Keratinocyte (primary cell): ENCODE results near the gene SLC9A3. TPM values are rescaled to one million over a fixed set of nuclear protein-coding genes. Genes with fewer than 3 reads are reported as not detected.

Source experiments
- DNase-seq: peaks from one replicate; pipeline ENCODE4 v3.0.0-alpha.2; 2011; ENCODE audit warnings: low read depth, missing footprints, low spot score
- FAIRE-seq: peaks from 2 replicates; lab custom pipeline; 2011; peaks lifted over from hg19 to GRCh38; lab: Jason Lieb, UNC
- H2AFZ ChIP-seq: 2 replicates; pipeline ENCODE4 v1.6.0; 2012; ENCODE audit warnings: low read length, control low read depth, inconsistent platforms; ENCODE audit not compliant: control insufficient read depth
- H3K27ac ChIP-seq: 2 replicates; pipeline ENCODE4 v1.5.1; 2011; ENCODE audit warnings: low read length; ENCODE audit not compliant: control insufficient read depth, insufficient read depth
- H3K27me3 ChIP-seq: 3 replicates; pipeline ENCODE4 v1.6.0; 2011; ENCODE audit warnings: low read length; ENCODE audit not compliant: control insufficient read depth, insufficient read depth; ENCODE audit errors: extremely low read depth
- H3K36me3 ChIP-seq, 2 experiments: 2 replicates in 1 of 2; 3 replicates in 1 of 2; pipeline ENCODE4 v1.5.1; 2011; ENCODE audit warnings: low read length in 2 of 2, mild to moderate bottlenecking in 1 of 2; ENCODE audit not compliant: control insufficient read depth in 2 of 2, insufficient read depth in 2 of 2; ENCODE audit errors: extremely low read depth in 1 of 2
- H3K4me1 ChIP-seq: 3 replicates; pipeline ENCODE4 v1.5.1; 2011; ENCODE audit warnings: low read length; ENCODE audit not compliant: control insufficient read depth, insufficient read depth; ENCODE audit errors: extremely low read depth
- H3K4me2 ChIP-seq: 3 replicates; pipeline ENCODE4 v1.6.0; 2011; ENCODE audit warnings: low read depth, low read length; ENCODE audit not compliant: control insufficient read depth, insufficient read depth; ENCODE audit errors: extremely low read depth
- H3K4me3 ChIP-seq, 3 experiments: fragments of 200-600 bp in 1 of 3; sonication (generic) in 1 of 3; 2 replicates in 2 of 3; 3 replicates in 1 of 3; pipeline ENCODE4 v1.5.1; 2011 to 2016; ENCODE audit warnings: low read length in 3 of 3, mild to moderate bottlenecking in 3 of 3, control low read depth in 2 of 3, inconsistent platforms in 1 of 3, low read depth in 1 of 3, mixed read lengths in 1 of 3, mixed run types in 1 of 3, moderate library complexity in 1 of 3; ENCODE audit not compliant: control insufficient read depth in 2 of 3, insufficient read depth in 2 of 3; ENCODE audit errors: extremely low read depth in 1 of 3
- H3K79me2 ChIP-seq: 2 replicates; pipeline ENCODE4 v1.6.0; 2012; ENCODE audit warnings: low read length; ENCODE audit not compliant: control insufficient read depth, insufficient read depth
- H3K9ac ChIP-seq: 3 replicates; pipeline ENCODE4 v1.6.0; 2011; ENCODE audit warnings: low read length; ENCODE audit not compliant: control insufficient read depth, insufficient read depth; ENCODE audit errors: extremely low read depth
- H3K9me1 ChIP-seq: 3 replicates; pipeline ENCODE4 v1.6.0; 2011; ENCODE audit warnings: low read length; ENCODE audit not compliant: control insufficient read depth, insufficient read depth; ENCODE audit errors: extremely low read depth
- H3K9me3 ChIP-seq: 2 replicates; pipeline ENCODE4 v1.5.1; 2012; ENCODE audit warnings: low read depth, low read length; ENCODE audit not compliant: control insufficient read depth
- H4K20me1 ChIP-seq: 3 replicates; pipeline ENCODE4 v1.6.0; 2011; ENCODE audit warnings: low read length; ENCODE audit not compliant: control insufficient read depth, insufficient read depth; ENCODE audit errors: extremely low read depth
- EZH2 ChIP-seq: IDR thresholded peaks from one replicate; pipeline ENCODE4 v1.6.1; 2012; ENCODE audit warnings: inconsistent platforms, mild to moderate bottlenecking, low read length, moderate library complexity
- dilution Hi-C: fragments of 300-500 bp; cut with MboI; formaldehyde crosslinking; loops from one replicate; pipeline ENCODE4 v1.7.0; 2020; ENCODE audit warnings: low sequenced_read_pairs; ENCODE audit not compliant: extremely low pct_ligation_motif_present
- polyA plus RNA-seq, 5 experiments: library from polyadenylated mRNA; depleted of rRNA in 3 of 5; stranded (reverse) in 3 of 5; stranded (forward) in 1 of 5; unstranded in 1 of 5; fragments of >200 nt; gene quantifications; 1 replicate in 1 of 5; 2 replicates in 3 of 5; 3 replicates in 1 of 5; pipeline versions ENCODE4 v1.2.1 to v1.2.3, GENCODE V29; 2011 to 2012; ENCODE audit warnings: missing spikeins in 2 of 5, low read depth in 1 of 5, low replicate concordance in 1 of 5
- TF ChIP-seq, protein P1 (sequence below), 3 experiments: IDR thresholded peaks in 1 of 3; conservative IDR thresholded peaks in 1 of 3; optimal IDR thresholded peaks in 1 of 3; 2 replicates in 2 of 3; 3 replicates in 1 of 3; pipeline versions ENCODE3 to v1.5.1; 2011; ENCODE audit warnings: low read length in 3 of 3, mild to moderate bottlenecking in 3 of 3, moderate library complexity in 2 of 3, control low read depth in 1 of 3, inconsistent platforms in 1 of 3; ENCODE audit not compliant: insufficient read depth in 2 of 3; ENCODE audit errors: extremely low read depth in 1 of 3

Gene SLC9A3
- polyA plus RNA-seq, 1 donor (not counting 4 experiments of a cell fraction or from before 2014, with no cell fraction given): 0.55 TPM

DNA sequence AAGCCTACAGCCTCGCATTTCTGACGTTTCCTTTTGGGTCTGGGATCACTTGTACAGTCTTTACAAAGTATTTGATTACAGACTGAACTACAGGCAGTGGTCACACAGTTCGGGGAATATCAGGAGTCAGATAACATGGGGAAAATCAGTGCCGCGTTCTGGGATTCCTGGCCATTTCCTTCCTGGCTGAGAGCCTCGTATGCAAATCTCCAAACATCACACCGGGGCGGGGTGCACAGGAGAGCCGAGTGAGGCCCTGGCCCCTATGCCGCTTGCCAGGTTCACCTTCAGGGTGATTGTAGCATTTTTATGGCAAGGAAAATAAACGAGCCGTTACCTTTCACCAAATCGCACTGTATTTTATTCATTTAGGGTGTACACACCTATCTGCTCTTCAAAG lies 29.6 kb upstream of the SLC9A3 start:
- DNase-seq: no peak
- H3K4me1 ChIP-seq: no peaks in the 10 kb centered on the region
- H3K9me3 ChIP-seq: no peaks in the 10 kb centered on the region
- H3K36me3 ChIP-seq: no peaks in the 10 kb centered on the region
- H3K27me3 ChIP-seq: no peaks in the 10 kb centered on the region
- no peak overlapping the region for H3K27ac ChIP-seq
- H3K4me3 ChIP-seq: no peak overlapping the region
- H3K79me2 ChIP-seq: no peaks in the 10 kb centered on the region
- dilution Hi-C loops: no loop called here
- no peak overlapping the region for H2AFZ ChIP-seq
- H4K20me1 ChIP-seq: no peaks in the 10 kb centered on the region
- no peaks in the 10 kb centered on the region for H3K9me1 ChIP-seq
- no peak for TF ChIP-seq EZH2
- TF ChIP-seq, protein P1, sequence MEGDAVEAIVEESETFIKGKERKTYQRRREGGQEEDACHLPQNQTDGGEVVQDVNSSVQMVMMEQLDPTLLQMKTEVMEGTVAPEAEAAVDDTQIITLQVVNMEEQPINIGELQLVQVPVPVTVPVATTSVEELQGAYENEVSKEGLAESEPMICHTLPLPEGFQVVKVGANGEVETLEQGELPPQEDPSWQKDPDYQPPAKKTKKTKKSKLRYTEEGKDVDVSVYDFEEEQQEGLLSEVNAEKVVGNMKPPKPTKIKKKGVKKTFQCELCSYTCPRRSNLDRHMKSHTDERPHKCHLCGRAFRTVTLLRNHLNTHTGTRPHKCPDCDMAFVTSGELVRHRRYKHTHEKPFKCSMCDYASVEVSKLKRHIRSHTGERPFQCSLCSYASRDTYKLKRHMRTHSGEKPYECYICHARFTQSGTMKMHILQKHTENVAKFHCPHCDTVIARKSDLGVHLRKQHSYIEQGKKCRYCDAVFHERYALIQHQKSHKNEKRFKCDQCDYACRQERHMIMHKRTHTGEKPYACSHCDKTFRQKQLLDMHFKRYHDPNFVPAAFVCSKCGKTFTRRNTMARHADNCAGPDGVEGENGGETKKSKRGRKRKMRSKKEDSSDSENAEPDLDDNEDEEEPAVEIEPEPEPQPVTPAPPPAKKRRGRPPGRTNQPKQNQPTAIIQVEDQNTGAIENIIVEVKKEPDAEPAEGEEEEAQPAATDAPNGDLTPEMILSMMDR (optimal IDR thresholded peaks at IDR 0.05 in 1 of 3, IDR thresholded peaks at IDR 0.05 in 1 of 3, conservative IDR thresholded peaks at IDR 0.05 in 1 of 3; ENCODE audit: extremely low read depth in 1 of 3, insufficient read depth in 2 of 3, low read length in 3 of 3): no peak
- H3K9ac ChIP-seq: no peak overlapping the region
- no peak for FAIRE-seq
- H3K4me2 ChIP-seq: no peak overlapping the region

DNA sequence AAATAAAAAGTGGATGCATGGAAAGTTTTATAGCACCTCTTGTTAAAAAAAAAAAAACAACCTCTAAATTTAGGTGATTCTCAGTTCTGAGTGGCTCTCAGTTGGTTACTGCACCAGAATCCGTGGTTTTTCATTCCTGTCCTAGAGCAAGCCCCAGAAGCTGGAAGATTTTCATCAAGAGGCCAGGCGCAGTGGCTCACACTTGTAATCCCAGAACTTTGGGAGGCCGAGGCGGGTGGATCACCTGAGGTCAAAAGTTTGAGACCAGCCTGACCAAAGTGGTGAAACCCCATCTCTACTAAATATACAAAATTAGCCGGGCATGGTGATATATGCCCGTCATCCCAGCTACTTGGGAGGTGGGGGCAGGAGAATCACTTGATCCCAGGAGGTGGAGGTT lies 27.2 kb upstream of the SLC9A3 start:
- no peak for DNase-seq
- Histone ChIP-seq H2AFZ (no peak overlapping the region), H4K20me1 (no peaks in the 10 kb centered on the region), H3K27me3 (no peaks in the 10 kb centered on the region), H3K9ac (no peak overlapping the region), H3K9me1 (no peaks in the 10 kb centered on the region), H3K36me3 (no peaks in the 10 kb centered on the region), H3K27ac (no peak overlapping the region), H3K4me3 (no peak overlapping the region), H3K4me1 (no peaks in the 10 kb centered on the region), H3K4me2 (no peak overlapping the region), H3K79me2 (no peaks in the 10 kb centered on the region), H3K9me3 (no peaks in the 10 kb centered on the region)
- FAIRE-seq: no peak
- dilution Hi-C loops: no loop called here
- no peak for TF ChIP-seq EZH2
- TF ChIP-seq, protein P1 (optimal IDR thresholded peaks at IDR 0.05 in 1 of 3, IDR thresholded peaks at IDR 0.05 in 1 of 3, conservative IDR thresholded peaks at IDR 0.05 in 1 of 3; ENCODE audit: extremely low read depth in 1 of 3, insufficient read depth in 2 of 3, low read length in 3 of 3): no peak
